MCF 10A (cell line): ENCODE measurements around the gene STAP1. TPM values are rescaled to one million over a fixed set of nuclear protein-coding genes. Genes with fewer than 3 reads are reported as not detected.
"Not testable (repeated sequence)": the region's sequence is repeated elsewhere in the genome, so short reads cannot be mapped to it uniquely, and the experiment has no call there.

Experiments used
- BruUV-seq: library from RNA; stranded (reverse); fragments of 400-500 nt; replicated peaks from 2 replicates; lab custom pipeline; 2021; lab: Mats Ljungman, UMichigan
- CTCF ChIA-PET: fragments of 300-600 bp; sonication (Branson Sonifier 250); formaldehyde crosslinking; extraction: SDS; loops from one replicate; lab custom pipeline; 2021; ENCODE audit warnings: antibody characterized with exemption, inconsistent platforms; lab: Yijun Ruan, JAX
- POLR2A ChIA-PET: fragments of 300-600, 350-650 bp; sonication (Branson Sonifier 250); formaldehyde crosslinking; extraction: SDS; loops from one replicate; lab custom pipeline; 2020; ENCODE audit warnings: antibody characterized with exemption, inconsistent platforms; lab: Yijun Ruan, JAX
- DNase-seq: peaks from one replicate; pipeline ENCODE4 v3.0.0-alpha.2; 2018; ENCODE audit not compliant: unreplicated experiment
- H3K27ac Mint-ChIP-seq: one replicate; pipeline ENCODE4 v1.8.0; 2022; ENCODE audit warnings: mild to moderate bottlenecking, low read depth, mixed read lengths; ENCODE audit not compliant: unreplicated experiment
- H3K27me3 Mint-ChIP-seq: one replicate; pipeline ENCODE4 v1.8.0; 2022; ENCODE audit warnings: mixed read lengths; ENCODE audit not compliant: insufficient read depth, unreplicated experiment
- H3K36me3 Mint-ChIP-seq: one replicate; pipeline ENCODE4 v1.8.0; 2022; ENCODE audit warnings: mild to moderate bottlenecking, moderate library complexity, mixed read lengths; ENCODE audit not compliant: insufficient read depth, unreplicated experiment
- H3K4me1 Mint-ChIP-seq: one replicate; pipeline ENCODE4 v1.8.0; 2022; ENCODE audit warnings: mixed read lengths; ENCODE audit not compliant: insufficient read depth, unreplicated experiment
- H3K4me3 Mint-ChIP-seq: one replicate; pipeline ENCODE4 v1.8.0; 2022; ENCODE audit warnings: mild to moderate bottlenecking, moderate library complexity, mixed read lengths; ENCODE audit not compliant: unreplicated experiment
- H3K9me3 Mint-ChIP-seq: one replicate; pipeline ENCODE4 v1.8.0; 2022; ENCODE audit warnings: mixed read lengths; ENCODE audit not compliant: unreplicated experiment
- CTCF ChIP-seq: fragments of 200-600 bp; IDR thresholded peaks from one replicate; pipeline ENCODE4 v1.8.0; 2022; ENCODE audit warnings: antibody characterized with exemption, mild to moderate bottlenecking; ENCODE audit not compliant: unreplicated experiment
- intact Hi-C: fragments of 100-400 bp; cut with micrococcal nuclease; formaldehyde crosslinking; loops from 2 replicates; pipeline ENCODE4 v1.14.1; 2022
- total RNA-seq: library from RNA; stranded (reverse); gene quantifications from 2 replicates; pipeline ENCODE4 v1.2.3, GENCODE V29; 2022

The STAP1 gene
- total RNA-seq, 1 experiment from 2014 or later = not detected

- Mint-ChIP-seq H3K36me3 (peaks cover 61% of the 10 kb centered on the region), H3K4me1 (no peaks in the 10 kb centered on the region), H3K27ac (no peak overlapping the region), H3K4me3 (no peak overlapping the region), H3K27me3 (no peaks in the 10 kb centered on the region), H3K9me3 (no peaks in the 10 kb centered on the region)
- TF ChIP-seq CTCF = no peak
- POLR2A ChIA-PET = no interaction called here
- CTCF ChIA-PET = no interaction called here
- no TSS peak for BruUV-seq
- DNase-seq = no peak
- intact Hi-C loops = no loop called here
These were observed 76.8 kb downstream of the STAP1 start for GRCh38 chr4:67635331-67635730.

GRCh38 chr4:67636978-67637377, 78.5 kb downstream of the STAP1 start:
- peaks cover 53% of the 10 kb centered on the region for H3K36me3 Mint-ChIP-seq
- CTCF ChIA-PET, intact Hi-C loops, H3K27me3 Mint-ChIP-seq, H3K4me3 Mint-ChIP-seq, POLR2A ChIA-PET, DNase-seq, H3K27ac Mint-ChIP-seq, BruUV-seq, H3K4me1 Mint-ChIP-seq, H3K9me3 Mint-ChIP-seq: not testable (repeated sequence)

- POLR2A ChIA-PET = no interaction called here
- CTCF ChIA-PET = interaction anchor here (1.0 kb wide), 1 partner anchor 9 kb away, joined by 3 read pairs; no protein-coding TSS in a partner anchor
- Mint-ChIP-seq H3K27ac (no peak overlapping the region), H3K36me3 (peaks cover 44% of the 10 kb centered on the region), H3K4me3 (no peak overlapping the region), H3K9me3 (no peaks in the 10 kb centered on the region), H3K4me1 (no peaks in the 10 kb centered on the region), H3K27me3 (no peaks in the 10 kb centered on the region)
- intact Hi-C loops = no loop called here
- TF ChIP-seq CTCF = no peak
- no TSS peak for BruUV-seq
- DNase-seq = no peak
These were observed 79.6 kb downstream of the STAP1 start for GRCh38 chr4:67638136-67638535.

GRCh38 chr4:67651536-67651935, 93.0 kb downstream of the STAP1 start:
- intact Hi-C loops = no loop called here
- Mint-ChIP-seq H3K4me3 (no peak overlapping the region), H3K9me3 (peaks cover 9% of the 10 kb centered on the region), H3K4me1 (no peaks in the 10 kb centered on the region), H3K27ac (no peak overlapping the region), H3K36me3 (peaks cover 39% of the 10 kb centered on the region), H3K27me3 (no peaks in the 10 kb centered on the region)
- TF ChIP-seq CTCF = no peak
- POLR2A ChIA-PET = interaction anchor here (0.6 to 0.8 kb wide), 3 partner anchors 49 to 524 kb away, joined by 3 to 4 read pairs (median 3); partner anchors contain the start of gene UBA6
- no TSS peak for BruUV-seq
- CTCF ChIA-PET = interaction anchor here (0.6 kb wide), 2 partner anchors 13 to 48 kb away, joined by 3 read pairs; no protein-coding TSS in a partner anchor
- no peak for DNase-seq

Other genes with a start within 250 kb of the STAP1 start
- gene CENPC, start 13.2 kb upstream of the STAP1 start, total RNA-seq = 17.7 and 19.0 TPM in 2 replicates
- gene UBA6, start 142.4 kb downstream of the STAP1 start, total RNA-seq = 83.1 and 97.4 TPM in 2 replicates
- gene GNRHR, start 195.7 kb downstream of the STAP1 start, total RNA-seq = not detected in 2 replicates